Measurements from ENCODE around the gene PRXL2C.

PRXL2C gene

GRCh38 chr9:96644137-96644536 is 11.0 kb downstream of the PRXL2C start:
- DNase-seq (ENCODE audit: low read depth in 1 of 2, low spot score in 1 of 2), result no peak
- Histone ChIP-seq H3K4me3 (replicated peaks; ENCODE audit: insufficient read depth, low read length) (no peak overlapping the region), H3K27me3 (ENCODE audit: insufficient read depth, poor library complexity, severe bottlenecking) (no peaks in the 10 kb centered on the region), H3K27ac (replicated peaks) (no peak overlapping the region)
- TF ChIP-seq SPI1 (IDR thresholded peaks at IDR 0.05; ENCODE audit: borderline replicate concordance, low read depth) (no peak), CTCF (IDR thresholded peaks at IDR 0.05; ENCODE audit: insufficient read depth, low read length) (no peak), POLR2AphosphoS5 (IDR thresholded peaks at IDR 0.05; ENCODE audit: low read depth) (no peak), GABPA (IDR thresholded peaks at IDR 0.05; ENCODE audit: low read depth) (no peak), REST (IDR thresholded peaks at IDR 0.05; ENCODE audit: insufficient replicate concordance, low read depth) (no peak)

GRCh38 chr9:96641514-96641913 is 13.6 kb downstream of the PRXL2C start:
- DNase-seq (ENCODE audit: low read depth in 1 of 2, low spot score in 1 of 2), result no peak
- Histone ChIP-seq H3K27me3 (ENCODE audit: insufficient read depth, poor library complexity, severe bottlenecking) (no peaks in the 10 kb centered on the region), H3K4me3 (replicated peaks; ENCODE audit: insufficient read depth, low read length) (no peak overlapping the region), H3K27ac (replicated peaks) (no peak overlapping the region)
- TF ChIP-seq GABPA (IDR thresholded peaks at IDR 0.05; ENCODE audit: low read depth), result no peak
- TF ChIP-seq POLR2AphosphoS5 (IDR thresholded peaks at IDR 0.05; ENCODE audit: low read depth), result no peak
- no peak for TF ChIP-seq CTCF (IDR thresholded peaks at IDR 0.05; ENCODE audit: insufficient read depth, low read length)

- Histone ChIP-seq H3K4me3 (replicated peaks; ENCODE audit: insufficient read depth, low read length) (no peak overlapping the region), H3K27me3 (ENCODE audit: insufficient read depth, poor library complexity, severe bottlenecking) (no peaks in the 10 kb centered on the region), H3K27ac (replicated peaks) (no peak overlapping the region)
- TF ChIP-seq REST (IDR thresholded peaks at IDR 0.05; ENCODE audit: insufficient replicate concordance, low read depth), result no peak
- no peak for TF ChIP-seq GABPA (IDR thresholded peaks at IDR 0.05; ENCODE audit: low read depth)
- TF ChIP-seq SPI1 (IDR thresholded peaks at IDR 0.05; ENCODE audit: borderline replicate concordance, low read depth), result no peak
- TF ChIP-seq CTCF (IDR thresholded peaks at IDR 0.05; ENCODE audit: insufficient read depth, low read length), result no peak
- no peak for TF ChIP-seq POLR2AphosphoS5 (IDR thresholded peaks at IDR 0.05; ENCODE audit: low read depth)
- DNase-seq (ENCODE audit: low read depth in 1 of 2, low spot score in 1 of 2), result no peak
Observed at GRCh38 chr9:96638606-96639364, 16.3 kb downstream of the PRXL2C start.

- H3K27me3 ChIP-seq (ENCODE audit: insufficient read depth, poor library complexity, severe bottlenecking), result no peaks in the 10 kb centered on the region
- no peak for DNase-seq (ENCODE audit: low read depth in 1 of 2, low spot score in 1 of 2)
- TF ChIP-seq REST (IDR thresholded peaks at IDR 0.05; ENCODE audit: insufficient replicate concordance, low read depth), result no peak
- no peak for TF ChIP-seq GABPA (IDR thresholded peaks at IDR 0.05; ENCODE audit: low read depth)
- no peak for TF ChIP-seq CTCF (IDR thresholded peaks at IDR 0.05; ENCODE audit: insufficient read depth, low read length)
- TF ChIP-seq SPI1 (IDR thresholded peaks at IDR 0.05; ENCODE audit: borderline replicate concordance, low read depth), result no peak
- no peak for TF ChIP-seq POLR2AphosphoS5 (IDR thresholded peaks at IDR 0.05; ENCODE audit: low read depth)
- H3K27ac ChIP-seq (replicated peaks), result no peak overlapping the region
- H3K4me3 ChIP-seq (replicated peaks; ENCODE audit: insufficient read depth, low read length), result no peak overlapping the region
Observed at GRCh38 chr9:96636368-96636767, 18.7 kb downstream of the PRXL2C start.

Data from HL-60 (cell line).